HG02884 (cell line): ENCODE results near the gene NSUN3.
"Not testable (repeated sequence)": the region's sequence is repeated elsewhere in the genome, so short reads cannot be mapped to it uniquely, and the experiment has no call there.

ENCODE experiments used
- ATAC-seq: cut with Tn5 transposase; IDR thresholded peaks from one replicate; pipeline ENCODE4 v1.9.1; 2021; ENCODE audit warnings: mild to moderate bottlenecking, moderate library complexity; ENCODE audit not compliant: unreplicated experiment

Gene NSUN3

GRCh38 chr3:94062513-94063404 is at the start of gene NSUN3, which contains the start of gene DHFR2:
Gene NSUN3, plus strand, starts transcription at chr3:94063061. Its CDS starts 66 bp downstream, at chr3:94063127.
Gene DHFR2, minus strand, starts transcription at chr3:94062916. Its CDS starts 1,405 bp downstream, at chr3:94061511.
- peak; percentile 90 for ATAC-seq

DNA sequence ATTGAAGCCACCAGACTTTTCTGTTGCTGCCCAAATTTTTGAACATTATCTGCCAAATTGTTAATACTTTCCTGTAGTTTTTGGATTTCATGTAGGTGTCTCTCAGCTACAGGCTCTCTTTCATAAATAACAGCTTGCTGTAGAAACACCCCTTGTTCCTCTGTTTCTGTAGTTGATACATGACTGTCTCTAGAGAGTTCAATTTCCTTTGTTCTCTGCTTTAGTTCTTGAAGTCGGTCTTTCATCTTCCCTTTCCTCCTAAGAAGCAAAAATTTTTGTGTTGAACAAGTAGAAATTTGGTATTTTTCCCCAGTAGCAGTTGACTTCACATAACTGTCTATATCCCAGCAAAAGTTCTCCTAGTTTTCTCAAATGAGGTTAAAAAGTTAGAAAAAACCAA is 47.8 kb upstream of the NSUN3 start:
- no peak for ATAC-seq

DNA sequence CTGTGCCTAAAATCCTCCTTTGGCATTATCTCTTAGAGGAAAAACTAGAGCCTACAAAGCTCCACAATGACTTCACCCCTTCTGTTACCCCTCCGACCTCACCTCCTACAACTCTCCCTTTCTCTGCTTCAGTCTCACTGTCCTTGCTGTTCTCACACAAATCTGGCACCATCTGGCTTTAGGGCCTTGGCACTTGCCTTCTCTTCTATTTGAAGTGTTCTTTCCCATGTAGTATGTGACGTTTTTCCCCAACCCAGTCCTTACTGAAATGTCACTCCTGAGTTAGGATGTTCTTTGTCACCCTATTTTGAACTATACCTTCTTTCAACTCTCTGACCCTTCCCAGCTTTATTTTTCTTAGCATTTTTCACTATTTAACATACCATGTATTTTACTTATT is 43.2 kb upstream of the NSUN3 start:
- ATAC-seq: no peak

DNA sequence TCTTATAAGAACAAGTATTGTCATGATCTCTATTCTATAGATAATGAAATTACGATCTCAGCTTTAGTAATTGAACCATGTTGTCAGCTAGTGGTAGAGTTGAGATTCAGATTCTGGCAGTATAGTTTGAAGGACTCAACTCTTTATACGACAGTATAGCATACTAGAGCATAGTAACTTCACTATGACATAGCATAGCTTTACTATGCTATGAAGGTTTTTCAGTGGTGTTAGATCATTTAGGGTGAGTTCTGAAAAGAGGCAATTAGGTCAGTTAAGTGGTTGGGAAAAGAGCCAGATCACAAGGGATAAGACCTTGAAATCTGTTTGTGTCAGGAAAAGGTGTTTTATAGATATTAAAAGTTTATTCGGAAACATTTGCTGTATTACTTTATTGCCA is 42.6 kb upstream of the NSUN3 start:
- no peak for ATAC-seq

DNA sequence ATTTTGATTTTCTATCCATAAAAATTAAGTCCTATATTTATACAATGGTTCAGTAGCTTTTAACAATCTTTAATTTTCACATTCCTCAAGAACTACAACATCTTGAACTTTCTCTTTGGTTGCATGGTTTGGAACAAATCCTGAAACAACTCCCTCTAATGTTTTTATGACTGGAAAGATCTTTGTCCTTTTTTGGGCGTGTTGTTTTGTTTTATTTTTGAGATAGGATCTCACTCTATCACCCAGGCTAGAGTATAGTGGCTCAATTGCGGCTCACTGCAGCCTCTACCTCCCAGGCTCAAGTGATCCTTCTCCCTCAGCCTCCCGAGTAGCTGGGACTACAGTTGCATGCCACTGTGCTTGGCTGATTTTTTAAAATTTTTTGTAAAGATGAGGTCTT is 38.5 kb upstream of the NSUN3 start:
- no peak for ATAC-seq

DNA sequence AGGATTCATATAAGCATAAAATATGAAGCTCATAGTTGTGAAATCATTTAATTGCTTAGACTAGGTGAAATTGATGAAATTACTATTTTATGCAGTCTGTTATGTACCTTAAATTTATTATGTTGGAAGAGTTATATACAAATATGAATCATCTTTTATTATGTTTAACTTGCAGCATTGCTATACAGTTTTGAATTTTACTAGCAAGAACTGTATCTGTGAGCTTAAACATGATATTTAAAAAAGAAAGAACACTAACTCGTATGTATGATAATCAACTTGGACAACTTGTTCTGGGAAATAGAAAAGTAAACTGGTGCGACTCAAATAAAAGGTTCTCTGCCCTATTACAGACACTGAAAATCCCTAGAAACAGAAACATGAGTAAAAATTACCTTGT is 36.2 kb upstream of the NSUN3 start:
- ATAC-seq: no peak

DNA sequence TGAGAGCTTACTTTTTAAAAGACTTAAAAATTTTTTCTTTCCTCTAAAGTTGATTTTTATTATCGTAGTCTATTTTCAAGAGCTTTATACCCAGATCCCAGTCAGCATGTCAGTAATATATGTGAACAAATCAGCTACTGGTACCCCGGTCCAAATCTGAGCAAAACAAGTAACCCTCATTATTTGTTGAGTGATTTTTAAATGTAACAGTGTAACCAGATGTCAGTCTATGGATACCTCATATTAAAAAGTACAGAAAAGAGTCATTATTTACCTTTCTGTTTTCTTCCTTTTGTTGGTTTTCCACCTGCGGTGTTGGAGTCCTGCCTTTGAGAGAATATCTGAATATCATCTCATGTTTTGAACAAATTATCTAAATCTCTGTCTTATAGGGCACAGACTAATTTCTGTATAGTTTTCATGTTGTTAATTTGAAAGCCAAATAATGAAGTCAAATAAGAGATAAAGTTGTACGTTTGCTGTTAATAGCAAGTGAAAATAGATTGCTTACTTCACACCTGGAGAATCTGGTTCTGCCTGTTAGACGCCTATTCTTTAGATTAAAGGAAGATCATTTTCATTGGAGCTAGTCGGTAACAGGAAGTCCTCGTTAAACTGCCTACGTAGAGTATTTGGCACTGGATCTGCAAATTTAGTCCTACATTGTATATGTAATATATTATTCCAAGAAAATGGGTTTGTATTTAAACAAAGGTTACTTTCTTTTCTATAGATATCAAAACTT is 34.6 kb upstream of the NSUN3 start, which contains the start of gene STX19:
Gene STX19, minus strand, starts transcription at position 505 of the 745 bp plus-strand sequence. CDS start 13,328 bp downstream, outside the sequence.
- ATAC-seq: no peak

DNA sequence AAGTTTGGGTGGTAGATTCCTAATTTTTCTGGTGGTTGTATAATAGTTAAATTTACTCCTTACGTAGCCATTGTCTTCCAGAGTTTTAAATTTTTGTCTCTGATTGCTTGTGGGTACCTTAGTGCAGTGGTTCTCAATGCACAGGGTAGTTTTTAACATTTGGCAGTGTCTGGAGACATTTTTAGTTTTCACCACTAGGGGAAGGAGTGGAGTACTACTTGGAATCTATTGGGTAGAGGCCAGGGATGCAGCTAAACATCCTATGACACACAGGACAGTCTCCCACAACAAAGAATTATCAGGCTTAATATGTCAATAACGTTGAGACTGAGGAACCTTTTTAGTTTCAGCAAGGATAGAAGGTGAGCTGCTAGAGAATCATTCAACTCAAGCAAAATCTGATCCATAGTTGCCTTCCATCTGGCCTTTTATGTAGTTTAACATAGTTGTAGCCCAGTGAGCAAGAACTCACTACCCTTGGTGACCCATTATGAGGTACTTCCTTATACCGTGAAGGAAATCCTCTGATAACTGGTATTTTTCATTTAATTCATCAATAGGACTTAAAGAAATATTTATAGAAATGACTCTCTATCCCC is 25.9 kb upstream of the NSUN3 start:
- ATAC-seq: peak; percentile 87

DNA sequence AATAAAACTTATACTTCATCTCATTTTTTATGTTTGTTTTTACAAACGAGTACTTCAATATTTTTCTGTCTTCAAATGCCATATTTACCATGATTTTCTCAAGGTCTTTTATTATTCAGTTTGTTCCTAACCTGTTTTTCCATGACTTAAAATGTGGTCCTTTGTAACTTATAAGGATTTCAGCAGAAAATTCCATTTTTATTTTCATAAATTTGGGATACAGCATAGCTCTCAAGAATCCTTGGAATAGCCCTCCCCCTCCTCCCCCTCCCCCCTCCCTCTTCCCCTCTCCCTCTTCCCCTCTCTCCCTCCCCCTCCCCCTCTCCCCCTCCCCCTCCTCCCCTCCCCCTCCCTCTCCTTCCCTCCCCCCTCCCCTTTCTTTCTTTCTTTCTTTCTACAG is 19.6 kb upstream of the NSUN3 start:
- ATAC-seq: no peak

- ATAC-seq: not testable (repeated sequence)
Observed at GRCh38 chr3:94044100-94044936, 18.5 kb upstream of the NSUN3 start.

DNA sequence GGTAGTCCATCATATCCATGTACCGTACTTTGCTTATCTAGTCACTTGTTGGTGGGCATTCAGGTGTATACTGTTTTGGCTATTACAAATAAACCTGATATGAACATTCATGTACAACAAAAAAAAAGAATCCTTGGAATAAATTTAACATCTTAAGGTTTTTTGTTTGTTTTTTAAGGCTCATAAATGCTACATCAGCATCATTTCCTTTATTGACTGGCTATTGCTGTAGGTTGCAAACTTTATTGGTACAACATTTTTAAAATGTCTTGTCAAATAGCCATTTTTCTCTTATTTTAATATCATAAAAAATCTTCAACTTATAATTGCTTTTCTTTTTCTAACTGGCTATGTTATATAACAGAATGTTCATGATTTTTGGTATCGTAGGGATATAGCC is 16.3 kb upstream of the NSUN3 start:
- no peak for ATAC-seq

- no peak for ATAC-seq
Observed at GRCh38 chr3:94049267-94049666, 13.6 kb upstream of the NSUN3 start.

- ATAC-seq: no peak
Observed at GRCh38 chr3:94050546-94050945, 12.3 kb upstream of the NSUN3 start.

DNA sequence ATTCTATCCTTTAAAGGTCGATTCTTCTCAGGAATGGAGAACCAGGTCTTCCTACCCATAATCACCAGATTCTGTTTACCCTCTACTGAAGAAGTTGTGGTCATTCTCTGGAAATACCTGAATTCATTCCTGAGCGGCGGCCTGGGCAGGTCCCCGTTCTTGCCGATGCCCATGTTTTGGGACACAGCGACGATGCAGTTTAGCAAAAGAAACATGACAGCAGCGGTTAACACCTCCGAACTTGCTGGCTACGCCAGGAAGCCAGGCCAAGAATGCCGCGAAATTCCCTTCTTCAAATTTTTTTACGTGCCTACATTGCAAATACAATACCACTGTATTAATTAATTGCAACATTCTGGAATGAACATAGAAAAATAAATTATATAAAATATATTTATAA is 1.6 kb upstream of the NSUN3 start:
- no peak for ATAC-seq

- ATAC-seq: no peak
Observed at GRCh38 chr3:94063496-94064119, 747 bp downstream of the NSUN3 start.

DNA sequence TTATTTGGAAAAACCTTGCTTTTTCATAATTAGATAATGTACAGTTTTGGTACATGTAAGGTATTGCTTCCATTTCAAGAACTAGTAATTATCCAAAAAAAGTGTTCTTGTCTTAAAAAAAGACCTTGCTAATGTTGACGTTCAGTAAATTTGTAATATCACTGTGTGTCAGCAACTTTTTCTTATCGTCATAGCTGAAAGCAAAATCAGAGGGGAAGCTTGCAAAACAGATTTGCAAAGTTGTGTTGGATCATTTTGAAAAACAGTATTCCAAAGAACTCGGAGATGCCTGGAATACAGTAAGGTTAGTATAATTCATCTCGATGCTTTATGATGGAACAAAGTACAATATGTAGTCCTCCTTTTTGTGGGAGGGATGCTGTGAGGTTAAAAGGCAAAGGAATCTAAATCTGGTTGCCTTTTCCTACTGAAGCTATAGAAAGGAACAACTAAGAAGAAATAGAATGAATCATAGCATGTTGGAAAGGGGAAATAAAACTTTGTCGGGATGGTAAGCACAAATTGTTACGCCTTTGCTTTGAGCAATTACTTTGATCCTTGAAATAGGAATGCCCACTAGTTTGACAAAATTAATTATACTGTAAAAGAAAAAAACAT is 1.5 kb downstream of the NSUN3 start:
- ATAC-seq: no peak

- no peak for ATAC-seq
Observed at GRCh38 chr3:94065122-94065521, 2.3 kb downstream of the NSUN3 start.

- ATAC-seq: no peak
Observed at GRCh38 chr3:94065819-94066480, 3.1 kb downstream of the NSUN3 start.
